Progenitor cell of endocrine pancreas (in vitro differentiated cells): ENCODE results near the gene TNFSF10. TPM values are rescaled to one million over a fixed set of nuclear protein-coding genes. Genes with fewer than 3 reads are reported as not detected.

Source experiments
- DNase-seq: peaks from one replicate; pipeline ENCODE4 v3.0.0; 2021; ENCODE audit warnings: low spot score; ENCODE audit not compliant: unreplicated experiment
- H3K27ac Mint-ChIP-seq: 2 replicates; pipeline ENCODE4 v1.8.0; 2021; ENCODE audit warnings: mild to moderate bottlenecking, moderate library complexity, mixed read lengths
- H3K27me3 Mint-ChIP-seq: 2 replicates; pipeline ENCODE4 v1.8.0; 2021; ENCODE audit warnings: mixed read lengths
- H3K36me3 Mint-ChIP-seq: 2 replicates; pipeline ENCODE4 v1.8.0; 2022; ENCODE audit warnings: mixed read lengths; ENCODE audit not compliant: insufficient read depth
- H3K4me1 Mint-ChIP-seq: 2 replicates; pipeline ENCODE4 v1.8.0; 2021; ENCODE audit warnings: low read depth, mixed read lengths
- H3K4me3 Mint-ChIP-seq: 2 replicates; pipeline ENCODE4 v1.8.0; 2021; ENCODE audit warnings: low read depth, mild to moderate bottlenecking, moderate library complexity, mixed read lengths
- H3K9me3 Mint-ChIP-seq: 2 replicates; pipeline ENCODE4 v1.8.0; 2021; ENCODE audit warnings: low read depth, mixed read lengths
- CTCF ChIP-seq: fragments of 200-600 bp; sonication (generic); IDR thresholded peaks from one replicate; pipeline ENCODE4 v1.5.0; 2021; ENCODE audit warnings: antibody characterized with exemption, mild to moderate bottlenecking; ENCODE audit not compliant: unreplicated experiment
- total RNA-seq: library from RNA; stranded (reverse); gene quantifications from 2 replicates; pipeline ENCODE4 v1.2.1, GENCODE V29; 2021

Gene TNFSF10
- total RNA-seq, 1 donor from 2014 or later = 0.72 TPM

DNA sequence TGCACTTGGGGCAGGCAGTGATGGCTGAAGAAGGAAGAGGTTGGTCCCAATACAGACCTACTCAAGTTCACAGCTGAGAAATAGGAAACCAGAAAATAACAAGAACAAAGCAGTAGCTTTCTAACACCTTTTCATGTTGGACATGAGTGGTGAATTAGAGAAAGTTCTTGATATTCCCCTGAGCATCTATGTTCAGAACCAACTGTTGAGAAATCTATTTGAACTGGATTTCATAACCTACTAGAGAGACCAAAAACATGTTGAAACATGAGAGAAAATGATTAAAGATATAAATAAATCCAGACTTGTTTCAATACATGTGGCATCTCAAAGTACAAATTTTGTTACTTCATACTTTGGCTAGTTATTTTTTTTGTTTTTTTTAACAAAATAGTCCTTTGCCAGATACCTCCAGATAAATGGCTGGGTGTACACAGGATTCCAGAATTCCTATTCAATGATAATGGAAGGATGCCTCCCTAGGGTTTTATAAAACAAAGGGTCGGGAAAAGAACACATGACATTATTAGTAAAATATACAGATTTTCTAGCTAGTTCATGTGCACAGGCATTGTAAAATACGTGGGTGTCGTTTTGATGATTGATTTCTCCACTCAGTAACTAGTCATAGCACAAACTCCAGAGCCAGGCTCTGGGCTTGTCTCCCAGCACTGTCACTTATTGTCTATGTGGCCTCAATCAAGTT is 34.4 kb upstream of the TNFSF10 start:
- no peaks in the 10 kb centered on the region for H3K9me3 Mint-ChIP-seq
- no peaks in the 10 kb centered on the region for H3K36me3 Mint-ChIP-seq
- TF ChIP-seq CTCF = no peak
- H3K27me3 Mint-ChIP-seq = no peaks in the 10 kb centered on the region
- no peak overlapping the region for H3K27ac Mint-ChIP-seq
- H3K4me1 Mint-ChIP-seq = peaks cover 10% of the 10 kb centered on the region
- H3K4me3 Mint-ChIP-seq = no peak overlapping the region
- no peak for DNase-seq

DNA sequence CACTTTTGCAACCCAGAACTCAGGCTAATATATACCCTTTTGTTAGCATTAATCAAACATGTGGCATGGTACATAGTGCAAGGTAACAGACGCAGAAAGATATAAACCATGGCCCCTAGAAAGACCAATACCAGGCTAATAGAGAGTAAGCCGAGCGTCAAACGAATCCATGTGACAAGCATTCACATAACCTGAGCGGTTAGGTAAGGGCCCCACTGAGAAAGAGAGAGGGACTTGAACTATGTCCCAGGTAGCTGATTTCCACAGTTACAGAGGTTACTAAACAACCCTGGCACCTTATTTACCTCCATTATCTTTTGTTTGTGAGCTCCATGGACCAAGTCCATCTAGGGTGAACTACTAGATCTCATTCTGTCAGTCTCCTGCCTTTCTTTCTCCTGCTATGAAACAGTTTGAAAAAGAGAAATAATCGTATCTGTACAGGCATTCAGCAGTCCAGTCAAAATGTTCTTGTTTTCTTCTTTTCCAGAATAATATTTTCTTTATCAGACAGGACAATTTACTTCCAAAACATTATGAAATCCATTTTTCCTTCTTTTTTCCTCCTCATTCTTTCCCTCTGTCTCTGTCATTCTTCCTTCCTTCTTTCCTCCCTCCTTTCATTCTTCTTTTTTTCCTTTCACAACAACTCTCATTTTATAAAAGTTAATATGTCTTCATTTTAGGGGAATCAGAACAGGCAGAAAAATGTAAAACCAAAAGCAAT is 30.5 kb upstream of the TNFSF10 start:
- Mint-ChIP-seq H3K27ac (no peak overlapping the region), H3K36me3 (no peaks in the 10 kb centered on the region), H3K27me3 (no peaks in the 10 kb centered on the region), H3K4me1 (peaks cover 9% of the 10 kb centered on the region), H3K4me3 (no peak overlapping the region), H3K9me3 (no peaks in the 10 kb centered on the region)
- no peak for DNase-seq
- TF ChIP-seq CTCF = no peak

GRCh38 chr3:172552607-172553006 is 29.4 kb upstream of the TNFSF10 start:
- H3K4me3 Mint-ChIP-seq = no peak overlapping the region
- H3K27ac Mint-ChIP-seq = no peak overlapping the region
- no peaks in the 10 kb centered on the region for H3K27me3 Mint-ChIP-seq
- peaks cover 4% of the 10 kb centered on the region for H3K9me3 Mint-ChIP-seq
- DNase-seq = no peak
- no peak for TF ChIP-seq CTCF
- no peaks in the 10 kb centered on the region for H3K36me3 Mint-ChIP-seq
- H3K4me1 Mint-ChIP-seq = peaks cover 9% of the 10 kb centered on the region

GRCh38 chr3:172551874-172552273 is 28.6 kb upstream of the TNFSF10 start:
- H3K36me3 Mint-ChIP-seq = no peaks in the 10 kb centered on the region
- no peak overlapping the region for H3K4me3 Mint-ChIP-seq
- peaks cover 9% of the 10 kb centered on the region for H3K4me1 Mint-ChIP-seq
- no peak for TF ChIP-seq CTCF
- H3K27me3 Mint-ChIP-seq = no peaks in the 10 kb centered on the region
- no peak overlapping the region for H3K27ac Mint-ChIP-seq
- no peak for DNase-seq
- peaks cover 4% of the 10 kb centered on the region for H3K9me3 Mint-ChIP-seq

DNA sequence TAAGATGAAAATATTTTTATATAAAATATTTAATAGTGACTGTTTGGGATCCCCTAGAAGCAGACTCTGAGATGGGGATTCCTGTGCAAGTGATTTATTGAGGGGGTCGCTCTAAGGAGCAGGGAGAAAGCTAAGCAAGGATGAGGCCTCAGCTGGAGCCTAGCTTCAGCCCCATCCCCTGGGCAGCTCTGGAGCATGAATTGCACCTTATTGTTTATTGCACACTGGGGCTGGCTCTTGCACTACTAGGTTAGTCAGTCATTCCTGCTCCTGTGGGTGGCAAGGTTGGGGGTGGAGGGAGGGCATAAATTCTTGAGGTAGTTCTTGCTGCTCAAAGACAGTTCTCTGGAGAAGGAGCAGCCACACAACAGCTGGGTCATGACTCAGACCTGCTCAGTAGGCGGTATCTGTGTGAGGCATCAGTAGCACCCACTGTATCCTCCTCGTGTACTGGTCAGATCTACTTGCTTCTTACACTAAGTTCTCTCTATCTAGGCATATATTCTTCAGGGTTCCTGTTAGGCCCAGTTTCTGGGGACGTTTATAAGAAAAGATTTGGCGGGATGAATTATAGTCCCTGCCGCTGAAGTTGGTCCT is 27.2 kb upstream of the TNFSF10 start:
- Mint-ChIP-seq H3K9me3 (peaks cover 4% of the 10 kb centered on the region), H3K4me3 (no peak overlapping the region), H3K27me3 (no peaks in the 10 kb centered on the region), H3K36me3 (no peaks in the 10 kb centered on the region), H3K27ac (no peak overlapping the region), H3K4me1 (peaks cover 12% of the 10 kb centered on the region)
- TF ChIP-seq CTCF = no peak
- no peak for DNase-seq
